Hepatocyte (in vitro differentiated cells): ENCODE measurements around the gene CCDC40.

Experiments
- CTCF ChIP-seq: fragments of 200-600 bp; sonication (generic); IDR thresholded peaks from 2 replicates; pipeline ENCODE4 v1.5.1; 2016; ENCODE audit warnings: antibody characterized with exemption, mild to moderate bottlenecking; ENCODE audit not compliant: poor library complexity
- EZH2 ChIP-seq: fragments of 200-600 bp; sonication (generic); IDR thresholded peaks from 2 replicates; pipeline ENCODE4 v1.6.1; 2016; ENCODE audit warnings: antibody characterized with exemption, mild to moderate bottlenecking, borderline replicate concordance
- EZH2phosphoT487 ChIP-seq: fragments of 200-600 bp; sonication (generic); IDR thresholded peaks from one replicate; pipeline ENCODE4 v1.6.1; 2018; ENCODE audit warnings: antibody characterized with exemption, mild to moderate bottlenecking, low read depth, moderate library complexity; ENCODE audit not compliant: unreplicated experiment, severe bottlenecking

- no peak for TF ChIP-seq CTCF
- TF ChIP-seq EZH2, result no peak
- no peak for TF ChIP-seq EZH2phosphoT487
Observed at GRCh38 chr17:80000136-80000535, 36.3 kb upstream of the CCDC40 start.
